Lower lobe of right lung (tissue), 2 donors: ENCODE results near the gene MGAT4B. TPM values are rescaled to one million over a fixed set of nuclear protein-coding genes. Genes with fewer than 3 reads are reported as not detected.

Experiments used
- ATAC-seq, 2 donors: fragments of 200-7000 bp; cut with Tn5 transposase; one replicate each; pipeline ENCODE4 v1.9.1; 2020 to 2022; ENCODE audit warnings: mild to moderate bottlenecking in 2 of 2, moderate library complexity in 2 of 2
- DNase-seq: peaks from one replicate; pipeline ENCODE4 v3.0.0-alpha.2; 2020
- H3K27ac ChIP-seq: fragments of 200-600 bp; one replicate; pipeline ENCODE4 v1.8.0; 2022
- H3K27me3 ChIP-seq: fragments of 200-600 bp; one replicate; pipeline ENCODE4 v1.8.0; 2022; ENCODE audit warnings: low read depth
- H3K36me3 ChIP-seq: fragments of 200-600 bp; one replicate; pipeline ENCODE4 v1.8.0; 2022; ENCODE audit warnings: mild to moderate bottlenecking
- H3K4me1 ChIP-seq: fragments of 200-600 bp; one replicate; pipeline ENCODE4 v1.8.0; 2022
- H3K4me3 ChIP-seq: fragments of 200-600 bp; one replicate; pipeline ENCODE4 v1.8.0; 2022; ENCODE audit warnings: mild to moderate bottlenecking
- H3K9me3 ChIP-seq: fragments of 200-600 bp; one replicate; pipeline ENCODE4 v1.8.0; 2022
- intact Hi-C: fragments of 100-400 bp; cut with DNase I; formaldehyde crosslinking; loops from one replicate; pipeline ENCODE4 v1.11.0; 2022
- total RNA-seq: library from RNA; stranded (reverse); fragmentation: NEBNext Ultra II Directional; extraction: Animal tissue kit (Norgen Biotek cat#: 25700); gene quantifications from one replicate; pipeline ENCODE4 v1.2.1, GENCODE V29; 2021
- TF ChIP-seq, protein P1 (sequence below): fragments of 200-600 bp; IDR thresholded peaks from one replicate; pipeline ENCODE4 v1.8.0; 2022; ENCODE audit warnings: antibody characterized with exemption, mild to moderate bottlenecking
- donor health status: DM: no; HTN: yes; CAD: no; lungs with severe emphysema.

The MGAT4B gene
- total RNA-seq, 1 donor from 2014 or later: 105 TPM

DNA sequence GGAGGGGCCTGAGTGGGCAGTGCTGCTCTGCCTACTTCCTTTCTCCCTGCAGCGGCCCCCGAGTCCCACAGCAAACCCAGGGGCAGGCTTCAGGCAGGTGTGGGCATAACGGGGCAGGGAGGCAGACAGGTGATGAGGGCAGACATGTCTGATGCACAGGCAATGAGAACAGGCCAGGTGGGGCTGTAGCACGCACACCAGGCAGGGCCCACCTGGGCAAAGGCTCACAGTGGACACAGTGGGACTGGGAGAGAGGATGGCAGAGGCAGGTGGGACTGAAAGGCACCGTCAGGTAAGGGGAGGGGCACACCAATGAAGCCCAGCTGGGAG is 7.1 kb downstream of the MGAT4B start:
- no peak for DNase-seq

DNA sequence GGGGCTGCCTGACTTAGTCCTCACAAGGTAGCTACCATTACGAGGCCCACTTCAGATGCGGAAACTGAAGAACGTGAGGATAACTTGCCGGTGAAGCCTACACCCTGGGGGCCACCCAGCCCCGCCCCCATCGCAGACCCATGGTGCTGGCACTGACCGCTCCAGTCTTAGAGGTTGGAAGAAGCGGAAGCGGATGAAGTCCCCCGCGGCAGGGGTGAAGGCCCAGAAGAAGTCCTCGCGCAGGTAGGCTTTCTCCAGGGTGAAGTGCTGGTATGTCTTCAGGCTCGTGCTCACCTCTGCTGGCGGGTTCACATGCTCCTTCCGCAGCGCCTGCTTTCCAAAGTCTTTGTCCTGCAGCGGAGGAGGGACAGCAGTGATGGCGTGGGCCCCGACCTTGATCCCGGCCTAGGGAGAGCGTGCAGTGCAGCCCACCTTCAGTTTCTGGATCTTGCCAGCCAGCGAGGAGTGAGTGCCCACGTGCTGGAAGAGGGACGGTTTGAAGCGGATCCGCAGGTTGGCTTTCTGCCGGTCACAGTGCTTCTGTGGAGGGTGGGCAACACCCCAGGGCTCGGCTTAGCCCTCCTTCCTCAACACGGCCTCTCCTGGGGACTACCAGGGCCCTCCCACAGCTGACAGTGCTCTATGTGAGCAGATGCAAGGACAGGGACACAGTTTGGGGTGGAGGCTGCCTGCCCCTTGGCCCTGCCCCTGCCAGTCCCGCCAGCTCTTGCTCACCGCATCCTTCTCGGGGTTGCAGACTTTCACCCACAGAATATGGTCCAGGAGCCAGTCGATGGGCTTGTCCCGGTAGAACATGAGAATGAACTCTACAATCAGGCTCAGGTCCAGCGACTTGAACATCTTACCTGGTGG is 7.7 kb downstream of the MGAT4B start:
- intact Hi-C loops: no loop called here
- DNase-seq (no peak), ATAC-seq (no peak)
- H3K4me1 ChIP-seq: peaks cover 54% of the 10 kb centered on the region
- no peaks in the 10 kb centered on the region for H3K27me3 ChIP-seq
- TF ChIP-seq, protein P1, sequence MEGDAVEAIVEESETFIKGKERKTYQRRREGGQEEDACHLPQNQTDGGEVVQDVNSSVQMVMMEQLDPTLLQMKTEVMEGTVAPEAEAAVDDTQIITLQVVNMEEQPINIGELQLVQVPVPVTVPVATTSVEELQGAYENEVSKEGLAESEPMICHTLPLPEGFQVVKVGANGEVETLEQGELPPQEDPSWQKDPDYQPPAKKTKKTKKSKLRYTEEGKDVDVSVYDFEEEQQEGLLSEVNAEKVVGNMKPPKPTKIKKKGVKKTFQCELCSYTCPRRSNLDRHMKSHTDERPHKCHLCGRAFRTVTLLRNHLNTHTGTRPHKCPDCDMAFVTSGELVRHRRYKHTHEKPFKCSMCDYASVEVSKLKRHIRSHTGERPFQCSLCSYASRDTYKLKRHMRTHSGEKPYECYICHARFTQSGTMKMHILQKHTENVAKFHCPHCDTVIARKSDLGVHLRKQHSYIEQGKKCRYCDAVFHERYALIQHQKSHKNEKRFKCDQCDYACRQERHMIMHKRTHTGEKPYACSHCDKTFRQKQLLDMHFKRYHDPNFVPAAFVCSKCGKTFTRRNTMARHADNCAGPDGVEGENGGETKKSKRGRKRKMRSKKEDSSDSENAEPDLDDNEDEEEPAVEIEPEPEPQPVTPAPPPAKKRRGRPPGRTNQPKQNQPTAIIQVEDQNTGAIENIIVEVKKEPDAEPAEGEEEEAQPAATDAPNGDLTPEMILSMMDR: no peak
- no peak overlapping the region for H3K4me3 ChIP-seq
- no peaks in the 10 kb centered on the region for H3K9me3 ChIP-seq
- H3K27ac ChIP-seq: no peak overlapping the region
- H3K36me3 ChIP-seq: peaks cover 46% of the 10 kb centered on the region

More for the DNA sequence above, 7.1 kb downstream of the MGAT4B start:
- Histone ChIP-seq H3K9me3 (no peaks in the 10 kb centered on the region), H3K4me1 (peaks cover 54% of the 10 kb centered on the region), H3K4me3 (no peak overlapping the region), H3K27ac (no peak overlapping the region), H3K36me3 (peaks cover 46% of the 10 kb centered on the region), H3K27me3 (no peaks in the 10 kb centered on the region)
- intact Hi-C loops: no loop called here
- ATAC-seq: no peak
- TF ChIP-seq, protein P1: no peak

DNA sequence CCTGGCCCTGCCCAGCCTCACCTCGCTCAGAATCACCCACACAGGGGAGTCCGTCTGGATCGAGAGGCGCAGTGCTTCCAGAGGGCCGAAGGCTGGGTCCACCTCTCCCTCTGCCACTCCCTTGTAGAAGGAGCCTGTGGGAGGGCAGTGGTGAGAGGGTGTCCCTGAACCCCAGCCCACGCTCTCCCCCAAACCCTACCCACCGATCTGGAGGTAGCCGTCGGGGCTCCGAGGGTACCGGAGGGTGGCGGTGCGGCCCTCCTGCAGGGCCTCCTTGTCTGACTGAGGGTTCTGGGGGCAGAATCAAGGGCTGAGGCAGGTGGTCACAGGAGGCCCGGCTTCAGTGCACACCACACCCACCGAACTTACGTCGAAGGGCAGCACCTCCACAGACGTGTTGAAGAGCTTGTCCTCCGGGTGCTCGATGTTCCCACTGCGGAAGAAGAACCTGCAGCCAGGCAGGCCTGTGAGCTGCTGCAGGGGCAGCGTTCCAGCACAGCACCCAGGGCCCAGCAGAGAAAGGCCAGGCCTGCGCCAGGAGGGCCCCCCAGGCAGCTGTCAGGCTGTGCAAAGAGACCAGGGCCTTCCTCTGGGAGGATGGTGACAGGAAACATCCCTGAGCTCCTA is 8.4 kb downstream of the MGAT4B start:
- Histone ChIP-seq H3K4me3 (no peak overlapping the region), H3K4me1 (peaks cover 54% of the 10 kb centered on the region), H3K27me3 (no peaks in the 10 kb centered on the region), H3K36me3 (peaks cover 46% of the 10 kb centered on the region), H3K27ac (no peak overlapping the region), H3K9me3 (no peaks in the 10 kb centered on the region)
- intact Hi-C loops: no loop called here
- ATAC-seq (no peak), DNase-seq (no peak)
- TF ChIP-seq, protein P1: no peak

DNA sequence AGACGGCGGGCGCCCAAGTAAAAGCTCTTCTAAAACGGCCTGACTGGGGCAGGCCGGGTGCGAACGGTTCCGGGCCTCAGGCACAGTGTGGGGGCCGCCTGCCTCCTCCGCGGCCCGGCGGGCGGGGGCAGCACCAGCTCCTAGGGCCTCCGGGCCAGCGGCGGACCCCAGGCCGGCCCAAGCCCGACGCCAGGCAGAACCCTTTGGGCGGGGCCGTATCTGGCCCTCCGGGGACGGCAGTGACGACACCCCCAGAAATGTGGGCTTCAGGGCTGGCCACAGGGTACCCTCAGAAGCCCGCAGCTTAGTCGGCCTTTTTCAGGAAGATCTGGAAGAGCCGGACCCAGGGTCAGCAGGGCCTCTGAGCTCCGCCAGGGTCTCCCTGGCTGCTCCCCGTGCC is 8.9 kb downstream of the MGAT4B start:
- ATAC-seq: no peak
- no peak overlapping the region for H3K27ac ChIP-seq
- peaks cover 54% of the 10 kb centered on the region for H3K4me1 ChIP-seq
- TF ChIP-seq, protein P1: no peak
- no peak for DNase-seq
- intact Hi-C loops: no loop called here
- no peaks in the 10 kb centered on the region for H3K9me3 ChIP-seq
- H3K27me3 ChIP-seq: no peaks in the 10 kb centered on the region
- no peak overlapping the region for H3K4me3 ChIP-seq
- H3K36me3 ChIP-seq: peaks cover 46% of the 10 kb centered on the region

DNA sequence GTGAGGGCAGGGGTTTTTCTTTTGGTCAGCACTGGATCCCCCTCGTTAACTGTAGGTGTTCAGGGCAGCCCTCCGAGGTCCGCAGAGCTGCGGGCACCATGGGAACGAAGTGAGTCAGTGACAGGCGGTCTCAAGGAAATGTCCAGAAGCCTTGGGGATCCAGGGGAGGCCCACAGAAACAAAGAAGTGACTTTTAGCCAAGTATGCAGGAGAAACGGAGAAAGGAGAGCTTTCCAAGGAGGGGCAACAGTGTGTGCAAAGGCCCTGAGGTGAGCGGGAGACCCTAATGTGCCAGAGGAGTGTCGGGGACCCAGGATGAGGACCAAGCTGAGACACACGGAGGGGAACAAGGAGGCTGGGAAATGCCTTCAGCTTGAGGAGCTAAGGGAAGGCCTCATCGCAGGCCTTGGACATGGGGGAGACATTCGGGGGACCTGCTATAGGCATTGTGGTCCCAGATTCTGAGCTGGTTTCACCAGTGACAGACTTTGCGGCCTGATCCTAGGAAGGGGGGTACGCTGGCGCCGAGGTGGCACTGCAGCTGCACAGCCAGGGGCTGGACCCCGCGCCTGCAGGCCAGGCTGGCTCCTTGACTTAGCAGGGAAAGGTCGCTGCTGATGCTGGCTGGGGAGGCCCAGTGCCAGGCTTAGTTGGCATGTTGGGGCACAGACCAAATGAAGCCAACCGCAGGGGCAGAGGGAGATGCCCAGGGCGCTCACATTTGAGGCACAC is 9.6 kb downstream of the MGAT4B start:
- intact Hi-C loops: no loop called here
- Histone ChIP-seq H3K4me1 (peaks cover 54% of the 10 kb centered on the region), H3K27ac (peak overlapping the region; percentile 80), H3K9me3 (no peaks in the 10 kb centered on the region), H3K4me3 (peak overlapping the region; percentile 76), H3K36me3 (peaks cover 43% of the 10 kb centered on the region), H3K27me3 (no peaks in the 10 kb centered on the region)
- ATAC-seq (no peak), DNase-seq (no peak)
- TF ChIP-seq, protein P1: no peak
